GM23248 (cell line): ENCODE results near the gene KCNIP1. TPM values are rescaled to one million over a fixed set of nuclear protein-coding genes. Genes with fewer than 3 reads are reported as not detected.

Experiments
- DNase-seq: peaks from one replicate; pipeline ENCODE4 v3.0.0-alpha.2; 2015
- H2AFZ ChIP-seq: fragments of 200-600 bp; sonication (generic); 2 replicates; pipeline ENCODE4 v1.6.1; 2016; ENCODE audit warnings: antibody characterized with exemption
- H3F3A ChIP-seq: fragments of 200-600 bp; sonication (generic); 2 replicates; pipeline ENCODE4 v1.6.1; 2016; ENCODE audit warnings: mild to moderate bottlenecking, antibody characterized with exemption, mixed run types; ENCODE audit not compliant: insufficient read depth
- H3K27ac ChIP-seq: fragments of 200-600 bp; sonication (generic); 2 replicates; pipeline ENCODE4 v1.5.1; 2016; ENCODE audit warnings: mild to moderate bottlenecking
- H3K27me3 ChIP-seq: fragments of 200-600 bp; sonication (generic); replicated peaks from 2 replicates; pipeline ENCODE4 v1.6.1; 2016; ENCODE audit warnings: mild to moderate bottlenecking; ENCODE audit not compliant: insufficient read depth
- H3K36me3 ChIP-seq: fragments of 200-600 bp; sonication (generic); 2 replicates; pipeline ENCODE4 v1.6.1; 2016; ENCODE audit warnings: low read depth, mild to moderate bottlenecking
- H3K4me1 ChIP-seq: fragments of 200-600 bp; sonication (generic); 2 replicates; pipeline ENCODE4 v1.6.1; 2016; ENCODE audit warnings: mild to moderate bottlenecking; ENCODE audit not compliant: insufficient read depth
- H3K4me2 ChIP-seq: fragments of 200-600 bp; sonication (generic); one replicate; pipeline ENCODE4 v1.6.1; 2016; ENCODE audit warnings: mild to moderate bottlenecking; ENCODE audit not compliant: unreplicated experiment
- H3K4me3 ChIP-seq: fragments of 200-600 bp; sonication (generic); 2 replicates; pipeline ENCODE4 v1.5.1; 2016; ENCODE audit warnings: mild to moderate bottlenecking
- H3K79me2 ChIP-seq: fragments of 200-600 bp; sonication (generic); 2 replicates; pipeline ENCODE4 v1.6.1; 2016; ENCODE audit warnings: mild to moderate bottlenecking; ENCODE audit not compliant: insufficient read depth
- H3K9ac ChIP-seq: fragments of 200-600 bp; sonication (generic); 2 replicates; pipeline ENCODE4 v1.6.1; 2016; ENCODE audit warnings: mild to moderate bottlenecking
- H3K9me2 ChIP-seq: fragments of 200-600 bp; sonication (generic); 2 replicates; pipeline ENCODE4 v1.6.1; 2016; ENCODE audit warnings: mixed run types, mild to moderate bottlenecking, moderate library complexity; ENCODE audit not compliant: insufficient read depth
- H3K9me3 ChIP-seq: fragments of 200-600 bp; sonication (generic); one replicate; pipeline ENCODE4 v1.6.1; 2017; ENCODE audit warnings: low read depth
- H4K20me1 ChIP-seq: fragments of 200-600 bp; sonication (generic); 2 replicates; pipeline ENCODE4 v1.6.0; 2016; ENCODE audit not compliant: insufficient read depth
- EZH2 ChIP-seq: fragments of 200-600 bp; sonication (generic); IDR thresholded peaks from 2 replicates; pipeline ENCODE4 v1.6.1; 2018; ENCODE audit warnings: antibody characterized with exemption, mild to moderate bottlenecking; ENCODE audit not compliant: insufficient read depth, poor library complexity, severe bottlenecking
- EZH2phosphoT487 ChIP-seq: fragments of 200-600 bp; sonication (generic); IDR thresholded peaks from 2 replicates; pipeline ENCODE4 v1.6.1; 2018; ENCODE audit warnings: antibody characterized with exemption, moderate library complexity, mild to moderate bottlenecking, low read depth; ENCODE audit not compliant: insufficient read depth
- WGBS, 2 experiments: methylation state at CpG; one replicate each; pipeline ENCODE4 v1.1.6; 2015 to 2017; ENCODE audit warnings: low lambda C conversion rate in 2 of 2, low coverage in 1 of 2; ENCODE audit errors: missing lambda C conversion rate in 2 of 2; 5-methylcytosine and 5-hydroxymethylcytosine counted together
- in situ Hi-C: fragments of 300-500 bp; cut with MboI; formaldehyde crosslinking; loops from 2 replicates; pipeline ENCODE4 v1.15.0; 2020
- polyA plus RNA-seq: library from polyadenylated mRNA; unstranded; fragments of >200 nt; fragmentation: Nextera tagmentation; extraction: Ambion mirVana; gene quantifications from 2 replicates; pipeline ENCODE4 v1.2.1, GENCODE V29; 2016
- total RNA-seq: library from RNA; depleted of rRNA; stranded (reverse); fragments of >200 nt; shearing (Covaris generic); gene quantifications from 2 replicates; pipeline ENCODE4 v1.2.3, GENCODE V29; 2014

KCNIP1 gene
- total and polyA plus RNA-seq, 2 experiments from 2014 or later, result not detected

DNA sequence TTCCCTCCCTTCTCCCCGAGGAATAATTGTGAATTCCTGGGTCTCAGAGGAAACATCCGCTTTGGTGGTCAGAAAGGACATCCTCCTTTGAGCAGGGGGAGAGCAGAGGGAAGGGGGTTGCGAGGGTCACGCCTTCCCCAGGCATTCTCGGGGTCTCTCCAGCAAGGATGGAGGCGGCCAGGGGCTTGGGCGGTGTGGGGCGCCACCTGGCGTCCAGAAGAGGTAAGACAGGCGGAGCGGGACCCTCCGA is 129.1 kb downstream of the KCNIP1 start:
- in situ Hi-C loops, result no loop called here
- H3K4me1 ChIP-seq, result peaks cover 13% of the 10 kb centered on the region; the same call in 1 of the 2 replicates
- WGBS, 2 experiments, result 2% methylated on average over 9 to 12 of the region's 12 CpGs
- no peaks in the 10 kb centered on the region for H3K79me2 ChIP-seq
- peak overlapping the region; percentile 48; the same call in 1 of the 2 replicates for H2AFZ ChIP-seq
- no peak overlapping the region for H3K27ac ChIP-seq
- H3K36me3 ChIP-seq, result no peaks in the 10 kb centered on the region
- H3K4me2 ChIP-seq, result peak overlapping the region; percentile 67
- peaks cover 15% of the 10 kb centered on the region for H3K27me3 ChIP-seq
- H3K4me3 ChIP-seq, result peak overlapping the region; percentile 52
- TF ChIP-seq EZH2 (no peak), EZH2phosphoT487 (no peak)
- no peaks in the 10 kb centered on the region for H4K20me1 ChIP-seq
- no peaks in the 10 kb centered on the region for H3K9me2 ChIP-seq
- no peaks in the 10 kb centered on the region for H3K9me3 ChIP-seq
- H3F3A ChIP-seq, result no peaks in the 10 kb centered on the region
- DNase-seq, result no peak
- no peak overlapping the region for H3K9ac ChIP-seq

- Histone ChIP-seq H3F3A (no peaks in the 10 kb centered on the region), H3K79me2 (no peaks in the 10 kb centered on the region), H3K9me2 (no peaks in the 10 kb centered on the region), H3K4me3 (peak overlapping the region; percentile 52), H3K36me3 (no peaks in the 10 kb centered on the region), H3K9ac (no peak overlapping the region), H3K9me3 (no peaks in the 10 kb centered on the region), H3K4me2 (peak overlapping the region; percentile 67), H3K27ac (no peak overlapping the region), H3K4me1 (peaks cover 13% of the 10 kb centered on the region; the same call in 1 of the 2 replicates), H4K20me1 (no peaks in the 10 kb centered on the region), H3K27me3 (peaks cover 14% of the 10 kb centered on the region; the same call in 1 of the 2 replicates), H2AFZ (peak overlapping the region; percentile 48; the same call in 1 of the 2 replicates)
- in situ Hi-C loops, result no loop called here
- DNase-seq, result peak; percentile 82
- TF ChIP-seq EZH2, result no peak
- no peak for TF ChIP-seq EZH2phosphoT487
- WGBS, 2 experiments, result 9 to 13% methylated on average over 11 to 25 of the region's 25 CpGs
These were observed 129.6 kb downstream of the KCNIP1 start for GRCh38 chr5:170633235-170634081.

DNA sequence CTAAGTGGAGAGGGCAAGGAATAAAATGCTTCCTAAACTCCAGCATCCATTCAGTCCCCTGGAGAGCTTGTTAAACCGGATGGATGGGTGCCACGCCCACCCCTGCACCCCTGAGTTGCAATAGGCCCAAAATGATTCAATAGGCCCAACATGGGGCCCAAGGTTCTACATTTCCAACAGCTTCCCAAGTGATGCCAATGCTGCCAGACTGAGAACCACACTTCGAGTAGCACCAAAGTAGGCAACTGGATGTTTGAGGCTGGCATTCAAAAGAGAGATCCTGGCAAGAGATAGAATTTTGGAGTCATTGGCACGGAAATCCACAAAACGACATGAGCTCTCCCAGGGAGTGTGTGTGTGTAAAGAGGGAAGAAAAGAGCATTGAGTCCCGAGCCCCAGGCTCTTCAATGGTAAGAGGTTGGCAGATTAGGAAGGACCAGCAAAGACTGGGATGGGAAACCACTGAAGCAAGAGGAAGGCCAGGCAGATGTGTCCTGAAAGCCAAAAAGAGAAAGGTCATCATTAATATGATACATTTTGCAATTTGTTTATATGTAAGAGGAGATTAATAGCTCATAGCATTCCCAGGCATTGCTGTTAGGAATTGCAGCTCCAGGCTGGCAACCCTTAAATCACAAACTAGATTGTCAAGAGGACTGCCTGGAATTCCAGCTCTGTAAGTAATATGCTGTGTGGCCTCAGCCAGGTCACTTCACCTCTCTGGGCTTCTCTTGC is 130.6 kb downstream of the KCNIP1 start:
- WGBS, 2 experiments, result 54 to 59% methylated on average over 6 of the region's 6 CpGs
- Histone ChIP-seq H4K20me1 (no peaks in the 10 kb centered on the region), H3K9ac (no peak overlapping the region), H3K27me3 (peaks cover 14% of the 10 kb centered on the region; the same call in 1 of the 2 replicates), H2AFZ (no peak overlapping the region), H3K4me3 (no peak overlapping the region), H3K36me3 (no peaks in the 10 kb centered on the region), H3K4me1 (peaks cover 13% of the 10 kb centered on the region; the same call in 1 of the 2 replicates), H3K79me2 (no peaks in the 10 kb centered on the region), H3K9me2 (no peaks in the 10 kb centered on the region), H3K27ac (no peak overlapping the region), H3F3A (no peaks in the 10 kb centered on the region), H3K4me2 (no peak overlapping the region), H3K9me3 (no peaks in the 10 kb centered on the region)
- no peak for TF ChIP-seq EZH2phosphoT487
- no peak for TF ChIP-seq EZH2
- in situ Hi-C loops, result no loop called here
- no peak for DNase-seq

- Histone ChIP-seq H3K27ac (no peak overlapping the region), H3K79me2 (no peaks in the 10 kb centered on the region), H4K20me1 (no peaks in the 10 kb centered on the region), H2AFZ (no peak overlapping the region), H3F3A (no peaks in the 10 kb centered on the region), H3K9me2 (no peaks in the 10 kb centered on the region), H3K9ac (no peak overlapping the region), H3K9me3 (no peaks in the 10 kb centered on the region), H3K4me1 (peaks cover 13% of the 10 kb centered on the region; the same call in 1 of the 2 replicates), H3K36me3 (no peaks in the 10 kb centered on the region), H3K4me2 (no peak overlapping the region), H3K27me3 (peaks cover 10% of the 10 kb centered on the region; the same call in 1 of the 2 replicates), H3K4me3 (no peak overlapping the region)
- WGBS, 2 experiments, result 82% methylated on average over 3 of the region's 3 CpGs
- in situ Hi-C loops, result no loop called here
- TF ChIP-seq EZH2phosphoT487 (no peak), EZH2 (no peak)
- no peak for DNase-seq
These were observed 131.9 kb downstream of the KCNIP1 start for GRCh38 chr5:170635706-170636105.
